MCF 10A (cell line): ENCODE measurements around the gene B4GALT5. TPM values are rescaled to one million over a fixed set of nuclear protein-coding genes. Genes with fewer than 3 reads are reported as not detected.
A peak's percentile ranks its signal among the peaks of the same experiment; 100 is the strongest.

Experiments
- BruUV-seq: library from RNA; stranded (reverse); fragments of 400-500 nt; replicated peaks from 2 replicates; lab custom pipeline; 2021; lab: Mats Ljungman, UMichigan
- CTCF ChIA-PET: fragments of 300-600 bp; sonication (Branson Sonifier 250); formaldehyde crosslinking; extraction: SDS; loops from one replicate; lab custom pipeline; 2021; ENCODE audit warnings: antibody characterized with exemption, inconsistent platforms; lab: Yijun Ruan, JAX
- POLR2A ChIA-PET: fragments of 300-600, 350-650 bp; sonication (Branson Sonifier 250); formaldehyde crosslinking; extraction: SDS; loops from one replicate; lab custom pipeline; 2020; ENCODE audit warnings: antibody characterized with exemption, inconsistent platforms; lab: Yijun Ruan, JAX
- DNase-seq: peaks from one replicate; pipeline ENCODE4 v3.0.0-alpha.2; 2018; ENCODE audit not compliant: unreplicated experiment
- H3K27ac Mint-ChIP-seq: one replicate; pipeline ENCODE4 v1.8.0; 2022; ENCODE audit warnings: mild to moderate bottlenecking, low read depth, mixed read lengths; ENCODE audit not compliant: unreplicated experiment
- H3K27me3 Mint-ChIP-seq: one replicate; pipeline ENCODE4 v1.8.0; 2022; ENCODE audit warnings: mixed read lengths; ENCODE audit not compliant: insufficient read depth, unreplicated experiment
- H3K36me3 Mint-ChIP-seq: one replicate; pipeline ENCODE4 v1.8.0; 2022; ENCODE audit warnings: mild to moderate bottlenecking, moderate library complexity, mixed read lengths; ENCODE audit not compliant: insufficient read depth, unreplicated experiment
- H3K4me1 Mint-ChIP-seq: one replicate; pipeline ENCODE4 v1.8.0; 2022; ENCODE audit warnings: mixed read lengths; ENCODE audit not compliant: insufficient read depth, unreplicated experiment
- H3K4me3 Mint-ChIP-seq: one replicate; pipeline ENCODE4 v1.8.0; 2022; ENCODE audit warnings: mild to moderate bottlenecking, moderate library complexity, mixed read lengths; ENCODE audit not compliant: unreplicated experiment
- H3K9me3 Mint-ChIP-seq: one replicate; pipeline ENCODE4 v1.8.0; 2022; ENCODE audit warnings: mixed read lengths; ENCODE audit not compliant: unreplicated experiment
- intact Hi-C: fragments of 100-400 bp; cut with micrococcal nuclease; formaldehyde crosslinking; loops from 2 replicates; pipeline ENCODE4 v1.14.1; 2022
- total RNA-seq: library from RNA; stranded (reverse); gene quantifications from 2 replicates; pipeline ENCODE4 v1.2.3, GENCODE V29; 2022
- TF ChIP-seq, protein P1 (sequence below): fragments of 200-600 bp; IDR thresholded peaks from one replicate; pipeline ENCODE4 v1.8.0; 2022; ENCODE audit warnings: antibody characterized with exemption, mild to moderate bottlenecking; ENCODE audit not compliant: unreplicated experiment

B4GALT5 gene
- total RNA-seq, 1 experiment from 2014 or later = 17.1 TPM

GRCh38 chr20:49685809-49686208, 27.9 kb downstream of the B4GALT5 start:
- ChIA-PET CTCF (interaction anchor here (0.6 to 1.8 kb wide), 8 partner anchors 10 to 159 kb away, joined by 3 to 6 read pairs (median 4); no protein-coding TSS in a partner anchor), POLR2A (interaction anchor here (0.5 to 3.0 kb wide), 15 partner anchors 10 to 211 kb away, joined by 3 to 15 read pairs (median 4); partner anchors contain the start of gene SLC9A8)
- no peaks in the 10 kb centered on the region for H3K27me3 Mint-ChIP-seq
- H3K9me3 Mint-ChIP-seq = no peaks in the 10 kb centered on the region
- H3K36me3 Mint-ChIP-seq = peaks cover 10% of the 10 kb centered on the region
- DNase-seq = peak; percentile 53
- peaks cover 47% of the 10 kb centered on the region for H3K4me1 Mint-ChIP-seq
- no peak overlapping the region for H3K27ac Mint-ChIP-seq
- intact Hi-C loops = no loop called here
- no TSS peak for BruUV-seq
- TF ChIP-seq, protein P1, sequence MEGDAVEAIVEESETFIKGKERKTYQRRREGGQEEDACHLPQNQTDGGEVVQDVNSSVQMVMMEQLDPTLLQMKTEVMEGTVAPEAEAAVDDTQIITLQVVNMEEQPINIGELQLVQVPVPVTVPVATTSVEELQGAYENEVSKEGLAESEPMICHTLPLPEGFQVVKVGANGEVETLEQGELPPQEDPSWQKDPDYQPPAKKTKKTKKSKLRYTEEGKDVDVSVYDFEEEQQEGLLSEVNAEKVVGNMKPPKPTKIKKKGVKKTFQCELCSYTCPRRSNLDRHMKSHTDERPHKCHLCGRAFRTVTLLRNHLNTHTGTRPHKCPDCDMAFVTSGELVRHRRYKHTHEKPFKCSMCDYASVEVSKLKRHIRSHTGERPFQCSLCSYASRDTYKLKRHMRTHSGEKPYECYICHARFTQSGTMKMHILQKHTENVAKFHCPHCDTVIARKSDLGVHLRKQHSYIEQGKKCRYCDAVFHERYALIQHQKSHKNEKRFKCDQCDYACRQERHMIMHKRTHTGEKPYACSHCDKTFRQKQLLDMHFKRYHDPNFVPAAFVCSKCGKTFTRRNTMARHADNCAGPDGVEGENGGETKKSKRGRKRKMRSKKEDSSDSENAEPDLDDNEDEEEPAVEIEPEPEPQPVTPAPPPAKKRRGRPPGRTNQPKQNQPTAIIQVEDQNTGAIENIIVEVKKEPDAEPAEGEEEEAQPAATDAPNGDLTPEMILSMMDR = no peak
- H3K4me3 Mint-ChIP-seq = no peak overlapping the region

DNA sequence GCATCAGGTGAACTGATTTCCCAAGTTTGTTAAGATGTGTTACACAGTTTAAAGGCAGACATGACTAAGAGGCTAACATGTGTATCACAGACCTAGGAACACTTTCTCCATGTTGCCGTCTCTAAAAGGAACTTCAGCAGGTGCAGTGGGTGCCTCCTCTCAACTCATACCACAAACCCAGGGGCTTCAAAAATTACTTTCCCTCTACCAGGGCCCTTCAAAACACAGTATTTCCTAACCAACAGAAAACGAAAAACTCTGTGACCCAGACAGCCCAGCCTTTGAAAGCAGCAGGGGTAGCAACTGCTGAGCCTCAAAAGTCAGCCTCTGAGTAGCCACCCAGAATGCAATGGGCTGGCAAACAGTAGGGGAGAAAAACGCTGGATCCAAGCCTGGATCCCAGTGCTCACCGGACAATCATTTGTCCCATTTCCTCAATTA, 28.5 kb downstream of the B4GALT5 start:
- intact Hi-C loops = no loop called here
- TF ChIP-seq, protein P1 = no peak
- no peak overlapping the region for H3K4me3 Mint-ChIP-seq
- no TSS peak for BruUV-seq
- no peaks in the 10 kb centered on the region for H3K27me3 Mint-ChIP-seq
- H3K27ac Mint-ChIP-seq = no peak overlapping the region
- H3K4me1 Mint-ChIP-seq = peaks cover 50% of the 10 kb centered on the region
- POLR2A ChIA-PET = interaction anchor here (0.5 to 3.0 kb wide), 9 partner anchors 10 to 128 kb away, joined by 3 to 15 read pairs (median 5); partner anchors contain the start of gene SLC9A8
- H3K9me3 Mint-ChIP-seq = no peaks in the 10 kb centered on the region
- no peak for DNase-seq
- CTCF ChIA-PET = interaction anchor here (0.9 to 1.8 kb wide), 2 partner anchors 10 to 83 kb away, joined by 3 to 6 read pairs; no protein-coding TSS in a partner anchor
- H3K36me3 Mint-ChIP-seq = peaks cover 10% of the 10 kb centered on the region

- TF ChIP-seq, protein P1 = no peak
- Mint-ChIP-seq H3K4me1 (peaks cover 56% of the 10 kb centered on the region), H3K9me3 (no peaks in the 10 kb centered on the region), H3K27ac (no peak overlapping the region), H3K27me3 (no peaks in the 10 kb centered on the region), H3K36me3 (peaks cover 10% of the 10 kb centered on the region), H3K4me3 (no peak overlapping the region)
- ChIA-PET CTCF (interaction anchor here (0.5 to 1.0 kb wide), 5 partner anchors 9 to 1495 kb away, joined by 3 to 4 read pairs (median 3); no protein-coding TSS in a partner anchor), POLR2A (interaction anchor here (1.8 to 3.0 kb wide), 2 partner anchors 9 to 13 kb away, joined by 14 to 15 read pairs; no protein-coding TSS in a partner anchor)
- intact Hi-C loops = no loop called here
- no TSS peak for BruUV-seq
- DNase-seq = no peak
Measured at GRCh38 chr20:49684335-49684997, 29.2 kb downstream of the B4GALT5 start.

DNA sequence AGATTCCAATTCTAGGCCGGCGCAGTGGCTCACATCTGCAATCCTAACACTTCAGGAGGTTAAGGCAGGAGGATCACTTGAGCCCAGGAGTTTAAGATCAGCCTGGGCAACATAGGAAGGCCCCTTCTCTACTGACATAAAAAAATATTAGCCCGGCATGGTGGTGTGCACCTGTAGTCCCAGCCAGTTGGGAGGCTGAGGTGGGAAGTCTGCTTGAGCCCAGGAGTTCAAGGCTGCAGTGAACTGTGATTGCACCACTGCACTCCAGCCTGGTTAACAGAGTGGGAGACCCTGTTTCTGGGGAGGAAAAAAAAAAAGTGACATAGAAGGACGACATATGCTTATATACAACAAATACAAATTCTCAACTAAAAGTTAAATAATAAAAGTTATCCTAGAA, 30.9 kb downstream of the B4GALT5 start:
- ChIA-PET CTCF (interaction anchor here (0.7 kb wide), 2 partner anchors 28 to 81 kb away, joined by 3 to 4 read pairs; no protein-coding TSS in a partner anchor), POLR2A (interaction anchor here (0.7 to 1.8 kb wide), 2 partner anchors 9 to 15 kb away, joined by 4 to 14 read pairs; no protein-coding TSS in a partner anchor)

More for the DNA sequence above, 30.9 kb downstream of the B4GALT5 start:
- H3K27me3 Mint-ChIP-seq = no peaks in the 10 kb centered on the region
- BruUV-seq = no TSS peak
- no peaks in the 10 kb centered on the region for H3K9me3 Mint-ChIP-seq
- H3K4me1 Mint-ChIP-seq = peaks cover 65% of the 10 kb centered on the region
- no peak overlapping the region for H3K4me3 Mint-ChIP-seq
- H3K36me3 Mint-ChIP-seq = peaks cover 10% of the 10 kb centered on the region
- TF ChIP-seq, protein P1 = no peak
- H3K27ac Mint-ChIP-seq = peak overlapping the region; percentile 37
- intact Hi-C loops = no loop called here
- no peak for DNase-seq
